Upper lobe of right lung (tissue), 1 donor: ENCODE data around the gene RALGAPA1. TPM values are rescaled to one million over a fixed set of nuclear protein-coding genes. Genes with fewer than 3 reads are reported as not detected.

Experiments used
- ATAC-seq: fragments of 200-7000 bp; cut with Tn5 transposase; one replicate; pipeline ENCODE4 v1.9.1; 2020; ENCODE audit warnings: mild to moderate bottlenecking, moderate library complexity
- DNase-seq: peaks from one replicate; pipeline ENCODE4 v3.0.0-alpha.2; 2020
- H3K27ac ChIP-seq: fragments of 200-600 bp; one replicate; pipeline ENCODE4 v1.8.0; 2022
- H3K27me3 ChIP-seq: fragments of 200-600 bp; one replicate; pipeline ENCODE4 v1.8.0; 2022; ENCODE audit warnings: mild to moderate bottlenecking
- H3K36me3 ChIP-seq: fragments of 200-600 bp; one replicate; pipeline ENCODE4 v1.8.0; 2022
- H3K4me1 ChIP-seq: fragments of 200-600 bp; one replicate; pipeline ENCODE4 v1.8.0; 2022
- H3K4me3 ChIP-seq: fragments of 200-600 bp; one replicate; pipeline ENCODE4 v1.8.0; 2022; ENCODE audit warnings: mild to moderate bottlenecking
- H3K9me3 ChIP-seq: fragments of 200-600 bp; one replicate; pipeline ENCODE4 v1.8.0; 2022
- CTCF ChIP-seq: fragments of 200-600 bp; IDR thresholded peaks from one replicate; pipeline ENCODE4 v1.8.0; 2022; ENCODE audit warnings: antibody characterized with exemption
- intact Hi-C: fragments of 100-400 bp; cut with DNase I; formaldehyde crosslinking; loops from one replicate; pipeline ENCODE4 v1.11.0; 2022
- total RNA-seq: library from RNA; stranded (reverse); fragmentation: NEBNext Ultra II Directional; extraction: Animal tissue kit (Norgen Biotek cat#: 25700); gene quantifications from one replicate; pipeline ENCODE4 v1.2.1, GENCODE V29; 2021
- donor health status: DM: no; HTN: yes; CAD: no; lungs with severe emphysema.

RALGAPA1 gene
- total RNA-seq, 1 donor from 2014 or later = 58.9 TPM

GRCh38 chr14:35712466-35712865, 96.6 kb downstream of the RALGAPA1 start:
- Histone ChIP-seq H3K27ac (no peak overlapping the region), H3K9me3 (no peaks in the 10 kb centered on the region), H3K27me3 (no peaks in the 10 kb centered on the region), H3K4me3 (no peak overlapping the region), H3K36me3 (peaks cover 32% of the 10 kb centered on the region), H3K4me1 (no peaks in the 10 kb centered on the region)
- no peak for DNase-seq
- intact Hi-C loops = no loop called here
- no peak for TF ChIP-seq CTCF
- ATAC-seq = no peak

GRCh38 chr14:35708062-35708461, 101.0 kb downstream of the RALGAPA1 start:
- DNase-seq (no peak), ATAC-seq (no peak)
- H3K9me3 ChIP-seq = no peaks in the 10 kb centered on the region
- no peaks in the 10 kb centered on the region for H3K27me3 ChIP-seq
- intact Hi-C loops = no loop called here
- H3K36me3 ChIP-seq = peaks cover 17% of the 10 kb centered on the region
- no peak for TF ChIP-seq CTCF
- no peaks in the 10 kb centered on the region for H3K4me1 ChIP-seq
- no peak overlapping the region for H3K27ac ChIP-seq
- H3K4me3 ChIP-seq = no peak overlapping the region

- Histone ChIP-seq H3K36me3 (peaks cover 15% of the 10 kb centered on the region), H3K4me1 (no peaks in the 10 kb centered on the region), H3K27me3 (no peaks in the 10 kb centered on the region), H3K4me3 (no peak overlapping the region), H3K27ac (no peak overlapping the region), H3K9me3 (no peaks in the 10 kb centered on the region)
- DNase-seq (no peak), ATAC-seq (no peak)
- no peak for TF ChIP-seq CTCF
- intact Hi-C loops = no loop called here
Observed at GRCh38 chr14:35705636-35706035, 103.5 kb downstream of the RALGAPA1 start.

- Histone ChIP-seq H3K4me1 (no peaks in the 10 kb centered on the region), H3K36me3 (peaks cover 15% of the 10 kb centered on the region), H3K27me3 (no peaks in the 10 kb centered on the region), H3K27ac (no peak overlapping the region), H3K4me3 (no peak overlapping the region), H3K9me3 (no peaks in the 10 kb centered on the region)
- TF ChIP-seq CTCF = no peak
- DNase-seq (no peak), ATAC-seq (no peak)
- intact Hi-C loops = no loop called here
Observed at GRCh38 chr14:35704793-35705493, 104.2 kb downstream of the RALGAPA1 start.

- DNase-seq (no peak), ATAC-seq (no peak)
- no peak for TF ChIP-seq CTCF
- no peaks in the 10 kb centered on the region for H3K4me1 ChIP-seq
- H3K36me3 ChIP-seq = peaks cover 7% of the 10 kb centered on the region
- no peak overlapping the region for H3K27ac ChIP-seq
- no peak overlapping the region for H3K4me3 ChIP-seq
- no peaks in the 10 kb centered on the region for H3K27me3 ChIP-seq
- intact Hi-C loops = no loop called here
- no peaks in the 10 kb centered on the region for H3K9me3 ChIP-seq
Observed at GRCh38 chr14:35701531-35701930, 107.6 kb downstream of the RALGAPA1 start.
